Activated effector memory CD4-positive, alpha-beta T cell treated with Interleukin-2 at 50 U/mL for 16 hours (primary cell): ENCODE measurements around the gene POLR3A.
A peak's percentile ranks its signal among the peaks of the same experiment; 100 is the strongest.

ENCODE experiments used
- DNase-seq: peaks from one replicate; pipeline ENCODE4 v3.0.0-alpha.2; 2020

POLR3A gene

DNA sequence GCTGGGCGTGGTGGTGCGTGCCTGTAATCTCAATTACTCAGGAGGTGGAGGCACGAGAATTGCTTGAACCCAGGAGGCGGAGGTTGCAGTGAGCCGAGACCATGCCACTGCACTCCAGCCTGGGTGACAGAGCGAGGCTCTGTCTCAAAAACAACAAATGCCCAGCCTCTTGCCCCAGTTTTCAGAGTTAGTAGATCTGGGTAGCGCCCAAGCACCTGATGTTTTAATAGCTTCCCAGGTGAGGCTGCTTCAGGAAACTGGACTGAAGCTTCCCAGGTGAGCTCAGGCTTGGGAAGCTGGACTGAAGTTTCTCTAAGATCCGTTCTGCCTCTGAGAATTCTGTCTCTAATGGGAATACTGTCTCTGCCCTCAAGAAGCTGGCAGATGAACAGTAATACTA, 16.5 kb upstream of the POLR3A start:
- no peak for DNase-seq

DNA sequence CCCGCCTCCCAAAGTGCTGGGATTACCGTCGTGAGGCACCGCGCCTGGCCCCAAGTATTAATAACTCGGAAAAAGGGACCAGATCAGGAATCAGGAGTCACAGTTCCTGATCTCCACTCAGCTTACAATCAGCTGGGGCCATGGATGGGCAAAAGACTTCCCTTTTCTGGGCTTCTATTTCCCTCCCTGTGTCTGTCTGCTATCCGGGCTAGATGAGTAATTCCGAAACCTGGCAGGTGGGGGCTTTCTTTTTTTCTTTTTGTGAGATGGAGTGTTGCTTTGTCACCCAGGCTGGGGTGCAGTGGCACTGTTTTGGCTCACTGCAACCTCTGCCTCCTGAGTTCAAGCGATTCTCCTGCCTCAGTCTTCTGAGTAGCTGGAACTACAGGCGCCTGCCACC, 15.9 kb upstream of the POLR3A start:
- DNase-seq: no peak

DNA sequence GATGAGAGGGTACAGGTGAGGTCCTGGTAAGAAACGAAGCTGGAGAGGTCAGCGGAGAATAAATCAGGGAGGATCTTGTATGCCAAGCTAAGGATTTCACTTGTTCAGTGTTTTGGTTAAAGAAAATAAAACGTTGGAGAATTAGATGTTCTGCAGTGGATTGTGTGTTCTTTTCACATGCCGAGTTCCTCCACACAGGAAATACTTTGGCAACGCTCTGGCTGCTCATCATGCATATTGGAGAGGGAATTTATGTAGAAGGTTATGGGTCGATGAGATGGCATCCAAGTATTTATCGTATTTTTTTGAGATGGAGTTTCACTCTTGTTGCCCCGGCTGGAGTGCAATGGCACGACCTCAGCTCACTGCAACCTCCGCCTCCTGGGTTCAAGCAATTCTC, 15.4 kb upstream of the POLR3A start:
- DNase-seq: no peak

DNA sequence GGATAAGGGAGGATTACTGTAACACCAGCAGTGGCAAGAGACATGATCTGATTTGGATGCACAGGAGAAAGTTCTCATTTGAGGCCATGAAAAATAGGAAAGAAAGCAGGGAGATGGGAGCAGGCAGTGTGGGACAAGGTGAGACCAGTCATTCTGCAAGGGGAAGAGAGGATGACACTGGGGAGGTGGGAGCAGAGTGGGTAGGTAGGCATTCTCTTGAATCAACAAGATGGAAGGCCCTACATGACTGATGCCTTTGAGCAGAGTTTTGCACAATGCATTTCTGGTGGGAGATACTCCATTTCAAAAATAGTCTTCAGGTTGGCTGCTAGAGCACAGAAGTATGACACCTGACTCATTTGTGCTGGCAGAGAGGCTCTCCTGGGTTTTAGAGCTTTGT, 14.9 kb upstream of the POLR3A start:
- DNase-seq: no peak

DNA sequence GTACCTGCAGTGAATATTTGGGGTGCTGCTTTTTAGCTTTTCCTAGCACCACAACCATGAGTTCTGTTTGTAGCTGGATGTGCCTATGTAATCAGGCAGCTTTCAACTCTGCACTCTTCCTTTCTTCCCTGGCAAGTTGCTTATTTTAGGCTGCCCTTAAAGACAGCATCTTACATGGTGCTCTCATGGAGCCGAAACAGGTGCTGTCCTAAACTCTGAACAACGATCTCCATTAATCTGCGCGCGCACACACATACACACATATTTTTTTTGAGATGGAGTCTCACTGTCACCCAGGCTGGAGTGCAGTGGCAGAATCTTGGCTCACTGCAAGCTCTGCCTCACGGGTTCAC, 13.4 kb upstream of the POLR3A start:
- no peak for DNase-seq

DNA sequence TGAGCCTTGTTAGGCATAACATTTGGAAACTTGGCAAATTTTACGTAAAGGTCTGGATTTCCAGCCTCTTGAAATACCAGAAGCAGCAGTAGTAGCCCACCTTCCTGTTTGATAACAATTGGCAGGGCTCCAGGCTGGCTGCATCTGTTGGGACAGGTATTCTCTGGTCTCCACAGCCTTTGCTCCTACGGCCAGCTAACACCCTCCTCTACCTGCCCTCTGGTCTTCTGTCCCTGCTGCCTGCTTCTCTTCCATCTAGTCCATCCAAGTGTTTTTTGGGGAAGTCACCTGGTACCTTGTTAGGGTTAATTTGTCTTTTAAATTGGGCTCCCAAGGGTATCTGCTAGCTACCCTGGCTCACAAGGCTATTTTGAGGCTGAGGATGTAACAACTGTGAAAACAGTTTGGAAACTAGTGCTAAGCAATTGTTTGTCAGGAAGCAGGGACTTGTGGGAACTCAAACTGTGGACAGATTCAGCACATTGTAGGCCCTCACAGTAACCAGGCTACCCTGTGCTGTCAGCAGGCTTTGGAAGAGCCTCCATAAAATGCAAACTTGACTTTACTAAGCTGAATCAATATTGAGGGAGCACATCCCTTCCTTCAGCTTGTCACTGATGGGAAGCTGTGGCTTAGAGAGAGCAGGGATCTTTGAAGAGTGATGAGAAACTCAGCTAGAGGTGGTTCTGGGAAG, 12.9 kb upstream of the POLR3A start:
- DNase-seq: no peak

DNA sequence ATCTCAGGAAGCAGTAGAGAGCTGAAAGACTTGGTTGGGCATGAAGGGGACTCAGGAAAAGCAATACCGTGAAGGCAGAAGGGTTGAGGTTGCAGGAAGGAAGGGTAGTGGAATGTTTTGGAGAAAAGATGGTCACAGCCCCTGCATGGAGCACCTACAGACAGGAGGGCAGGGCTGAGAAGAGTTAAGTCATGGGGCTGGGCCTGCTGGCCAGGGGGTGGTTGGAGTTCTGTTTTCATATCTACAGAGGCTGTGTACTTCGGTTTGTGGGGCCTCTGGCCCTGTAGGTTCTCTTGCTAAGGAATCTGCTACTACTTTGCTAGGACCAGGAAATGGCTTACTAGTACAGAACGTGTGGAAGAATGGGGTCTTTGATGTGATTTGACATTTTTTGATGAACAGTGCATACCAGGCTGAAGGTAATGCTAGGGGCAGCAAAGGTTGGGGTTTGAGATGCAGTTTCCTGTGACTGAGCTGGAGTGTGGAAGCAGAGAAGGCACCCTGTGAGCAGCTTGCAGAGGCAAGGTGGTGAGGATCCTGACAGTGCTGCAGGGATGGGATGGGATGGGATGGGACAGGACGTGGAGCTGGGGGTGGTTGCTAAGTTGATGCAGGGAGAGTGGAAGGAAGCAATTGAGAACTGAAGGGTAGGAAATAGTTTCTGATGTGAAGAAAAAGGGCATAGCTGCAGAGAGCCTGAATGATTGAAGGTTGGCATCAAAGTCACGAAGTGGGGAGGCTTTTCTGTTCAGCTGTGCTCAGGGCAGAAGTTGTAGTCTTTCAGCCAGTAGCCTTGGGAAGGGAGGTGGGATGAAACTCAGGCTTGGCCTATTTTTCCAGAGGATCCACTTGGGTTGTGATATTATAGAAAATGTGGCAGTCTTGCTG, 12.1 kb upstream of the POLR3A start:
- DNase-seq: no peak

DNA sequence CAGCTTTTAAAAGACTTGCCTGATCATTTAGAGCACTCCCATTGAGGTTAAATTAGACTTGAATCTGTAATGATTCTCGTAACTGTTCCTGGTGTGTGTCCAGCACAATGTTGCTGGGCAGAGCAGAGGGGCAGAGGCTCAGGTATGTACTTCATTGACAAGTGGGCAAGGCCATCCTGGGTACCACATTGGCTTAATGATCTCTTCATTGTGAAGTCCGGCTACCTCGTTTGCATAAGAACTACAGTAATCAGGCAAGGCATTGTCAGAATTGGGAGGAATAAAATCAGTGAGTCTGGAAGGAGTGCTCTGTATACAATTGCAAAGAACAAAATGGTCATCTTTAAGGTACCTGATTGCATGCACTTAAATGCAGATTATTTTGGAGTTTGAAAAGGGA, 10.4 kb upstream of the POLR3A start:
- no peak for DNase-seq

DNA sequence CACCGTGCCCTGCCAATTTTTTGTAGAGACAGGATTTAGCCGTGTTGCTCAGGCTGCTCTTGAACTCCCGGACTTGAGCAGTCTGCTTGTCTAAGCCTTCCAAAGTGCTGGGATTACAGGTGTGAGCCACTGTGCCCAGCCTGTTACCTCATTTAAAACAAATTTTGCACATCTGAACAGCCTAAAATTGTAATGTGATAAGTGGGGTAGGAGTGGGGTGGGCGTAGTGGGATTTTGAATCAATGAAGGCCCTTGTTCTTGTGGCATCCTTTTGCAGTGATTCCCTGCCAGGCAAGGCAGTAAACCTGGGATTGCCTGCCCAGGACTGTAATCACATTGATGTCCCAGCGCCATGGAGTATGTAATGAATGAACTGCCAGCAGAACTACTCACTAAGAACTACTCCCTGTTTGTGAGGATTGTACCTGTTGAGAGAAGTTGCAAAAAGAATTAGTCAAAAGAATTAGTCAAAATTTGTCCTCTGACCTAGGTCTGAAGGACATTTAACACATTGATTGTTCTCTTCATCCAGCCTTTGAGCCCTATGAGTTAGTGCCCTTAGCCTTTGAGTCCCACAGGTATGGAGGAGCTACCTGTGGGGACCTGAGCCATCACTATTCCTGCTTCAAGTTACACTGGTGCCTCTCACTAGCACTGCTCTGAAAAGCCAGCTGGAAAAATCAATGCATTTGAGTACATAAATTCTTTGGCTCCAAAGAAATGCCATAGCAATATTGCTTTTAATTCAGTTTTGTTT, 9.7 kb upstream of the POLR3A start:
- no peak for DNase-seq

DNA sequence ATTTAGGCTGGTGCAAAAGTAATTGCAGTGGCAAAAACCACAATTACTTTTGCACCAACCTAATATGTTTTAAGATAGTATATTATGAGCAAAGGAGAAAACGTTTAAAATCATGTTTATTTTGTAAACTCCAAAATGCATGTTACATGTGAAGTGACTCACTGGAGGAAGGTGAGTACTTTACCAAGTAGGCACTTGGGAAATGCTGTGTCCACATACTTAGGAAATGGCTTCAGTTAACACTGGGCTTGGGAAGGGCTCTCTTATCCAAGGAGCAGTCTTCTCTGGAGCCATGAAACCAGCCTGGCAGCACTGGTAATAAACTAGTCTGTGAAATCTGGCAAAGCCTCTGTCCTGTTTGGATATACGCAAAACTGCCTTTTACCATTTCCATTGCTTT, 8.8 kb upstream of the POLR3A start:
- no peak for DNase-seq

DNA sequence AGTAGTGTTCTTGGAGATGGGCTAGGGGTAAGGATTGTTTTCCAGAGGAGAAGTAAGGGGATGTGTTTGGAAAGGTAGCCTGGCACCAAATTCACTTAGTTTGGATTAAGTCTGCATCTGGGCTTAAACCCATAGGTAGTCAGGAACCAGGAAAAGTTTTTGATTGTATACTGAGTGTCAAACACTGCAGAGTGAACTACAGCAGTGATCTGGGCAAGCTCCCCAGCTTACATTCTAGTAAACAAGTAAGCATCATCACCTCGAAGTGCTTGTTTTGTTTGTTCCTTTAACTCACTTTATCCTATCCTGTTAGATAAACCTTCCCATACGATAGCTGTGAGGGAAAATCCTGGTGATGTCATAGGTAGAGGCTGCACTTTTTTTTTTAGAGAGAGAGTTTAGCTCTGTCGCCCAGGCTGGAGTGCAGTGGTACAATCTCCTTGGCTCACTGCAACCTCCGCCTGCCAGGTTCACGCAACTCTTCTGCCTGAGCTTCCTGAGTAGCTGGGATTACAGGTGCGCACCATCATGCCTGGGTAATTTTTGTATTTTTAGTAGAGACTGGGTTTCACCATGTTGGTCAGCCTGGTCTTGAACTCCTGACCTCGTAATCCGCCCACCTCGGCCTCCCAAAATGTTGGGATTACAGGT, 6.7 kb upstream of the POLR3A start:
- DNase-seq: no peak

DNA sequence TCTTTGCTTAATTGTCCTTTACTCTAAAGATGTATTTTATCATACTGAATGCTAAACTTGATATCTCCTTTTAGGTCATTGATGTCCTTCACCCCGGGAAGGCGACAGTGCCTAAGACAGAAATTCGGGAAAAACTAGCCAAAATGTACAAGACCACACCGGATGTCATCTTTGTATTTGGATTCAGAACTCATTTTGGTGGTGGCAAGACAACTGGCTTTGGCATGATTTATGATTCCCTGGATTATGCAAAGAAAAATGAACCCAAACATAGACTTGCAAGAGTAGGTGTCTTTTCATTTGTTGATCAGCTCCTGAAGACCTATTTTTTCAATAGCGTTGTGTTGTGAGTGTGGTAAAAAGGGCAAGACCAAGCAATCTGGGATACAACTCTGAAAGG, 6.1 kb upstream of the POLR3A start:
- no peak for DNase-seq

DNA sequence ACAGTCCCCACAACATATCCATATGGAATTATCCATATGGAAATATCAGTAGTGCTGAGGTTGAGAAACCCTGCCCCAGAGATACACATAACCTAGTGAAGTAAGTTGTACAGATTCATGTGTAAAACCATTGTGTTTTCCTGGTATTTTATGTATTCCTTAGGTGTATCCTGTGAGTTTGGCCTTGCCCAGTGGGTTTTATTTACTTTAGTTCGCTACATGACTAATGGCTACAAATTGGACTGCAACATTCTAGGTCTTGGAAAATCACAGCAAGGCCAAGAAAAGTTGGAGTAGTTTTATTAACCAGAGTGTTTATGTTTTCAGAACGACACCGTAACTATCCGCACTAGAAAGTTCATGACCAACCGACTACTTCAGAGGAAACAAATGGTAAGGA, 5.7 kb upstream of the POLR3A start:
- DNase-seq: no peak

DNA sequence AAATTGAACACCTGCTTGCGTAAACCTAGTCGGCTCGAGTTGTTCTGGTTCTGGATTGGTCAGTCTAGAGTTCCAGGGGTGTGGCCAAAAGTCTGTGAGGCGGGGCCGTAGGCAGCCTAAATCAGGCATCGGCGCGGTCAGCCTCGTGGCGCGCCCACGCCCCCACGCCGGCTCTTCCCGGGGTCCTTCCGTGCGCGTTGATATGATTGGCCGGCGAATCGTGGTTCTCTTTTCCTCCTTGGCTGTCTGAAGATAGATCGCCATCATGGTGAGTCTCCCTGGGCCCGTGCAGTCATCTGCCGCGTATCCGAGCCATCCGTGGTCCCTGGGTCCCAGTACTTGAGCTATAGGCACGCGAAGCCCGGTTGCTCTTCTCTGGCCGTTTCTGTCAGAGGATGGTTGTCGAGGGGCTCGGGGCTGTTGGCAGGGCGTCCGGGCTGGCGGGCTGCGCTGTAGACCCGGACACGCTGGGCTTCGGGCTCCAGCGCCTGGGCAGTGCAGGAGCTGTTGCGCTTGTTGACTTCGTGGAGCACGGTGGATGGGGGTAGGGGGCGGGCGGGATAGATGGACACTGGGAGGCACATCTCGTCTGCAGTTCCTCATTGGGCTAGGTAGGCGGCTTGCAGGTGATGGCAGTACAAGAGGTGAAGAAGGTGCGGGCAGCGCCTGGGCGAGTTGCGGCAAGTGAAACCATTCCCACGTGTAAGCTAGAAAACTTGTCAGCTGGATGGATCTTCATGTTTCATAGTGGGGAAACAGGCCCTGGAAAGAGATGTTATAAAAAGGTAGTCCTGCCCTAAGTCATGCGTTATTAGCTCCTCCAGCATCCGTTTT, 4.5 kb upstream of the POLR3A start, which contains the start of gene RPS24:
Gene RPS24, plus strand, starts transcription at position 227 of the 834 bp plus-strand sequence. Its CDS starts 39 bp downstream, at position 266.
- peak; percentile 95 for DNase-seq

DNA sequence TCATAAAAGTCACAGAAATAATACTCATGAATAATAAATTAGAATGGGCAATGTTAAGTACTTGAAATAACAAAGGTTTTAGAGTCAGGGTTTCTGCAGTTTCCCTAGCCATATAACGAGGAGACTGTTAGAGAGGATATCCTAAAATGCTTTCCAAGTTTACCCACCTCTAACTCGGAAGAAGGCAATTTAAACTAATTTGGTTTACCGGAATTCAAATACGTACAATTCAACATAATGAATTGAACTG, 4.0 kb upstream of the POLR3A start:
- no peak for DNase-seq

DNA sequence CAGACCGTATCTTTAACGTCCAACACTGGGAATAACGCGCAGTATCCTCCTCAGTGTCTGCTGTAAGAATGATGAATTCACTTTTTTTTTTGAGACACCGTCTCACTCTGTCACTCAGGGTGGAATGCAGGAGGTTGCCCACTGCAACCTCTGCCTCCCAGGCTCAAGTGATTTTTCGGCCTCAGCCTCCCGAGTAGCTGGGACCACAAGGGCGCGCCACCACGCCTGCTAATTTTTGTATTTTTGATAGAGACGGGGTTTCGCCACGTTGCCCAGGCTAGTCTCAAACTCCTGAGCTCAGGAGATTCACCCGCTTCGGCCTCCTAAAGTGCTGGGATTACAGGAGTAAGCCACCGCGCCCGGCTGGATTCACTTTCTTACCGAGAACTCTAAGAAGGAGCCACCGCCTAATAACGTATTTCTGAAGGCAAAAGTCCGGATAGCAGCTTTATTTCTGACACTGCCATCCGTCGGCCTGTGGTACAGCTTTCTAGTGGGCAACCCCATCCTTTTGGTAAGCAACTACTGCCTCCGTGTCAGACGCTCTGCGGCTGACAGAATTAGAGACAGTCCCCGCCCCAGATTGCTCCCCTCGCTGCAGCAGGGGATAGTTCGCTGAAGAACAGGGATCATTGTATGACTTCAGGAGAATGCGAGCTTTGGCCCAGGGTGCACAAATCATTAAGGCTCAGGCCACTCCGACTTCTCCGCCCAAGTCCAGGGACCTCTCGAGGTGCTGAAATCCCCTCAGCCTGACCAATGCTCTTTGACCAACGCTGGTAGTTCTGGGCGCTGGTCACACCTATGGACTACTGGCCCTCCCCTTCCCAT, 662 bp downstream of the POLR3A start:
- peak; percentile 8 for DNase-seq

DNA sequence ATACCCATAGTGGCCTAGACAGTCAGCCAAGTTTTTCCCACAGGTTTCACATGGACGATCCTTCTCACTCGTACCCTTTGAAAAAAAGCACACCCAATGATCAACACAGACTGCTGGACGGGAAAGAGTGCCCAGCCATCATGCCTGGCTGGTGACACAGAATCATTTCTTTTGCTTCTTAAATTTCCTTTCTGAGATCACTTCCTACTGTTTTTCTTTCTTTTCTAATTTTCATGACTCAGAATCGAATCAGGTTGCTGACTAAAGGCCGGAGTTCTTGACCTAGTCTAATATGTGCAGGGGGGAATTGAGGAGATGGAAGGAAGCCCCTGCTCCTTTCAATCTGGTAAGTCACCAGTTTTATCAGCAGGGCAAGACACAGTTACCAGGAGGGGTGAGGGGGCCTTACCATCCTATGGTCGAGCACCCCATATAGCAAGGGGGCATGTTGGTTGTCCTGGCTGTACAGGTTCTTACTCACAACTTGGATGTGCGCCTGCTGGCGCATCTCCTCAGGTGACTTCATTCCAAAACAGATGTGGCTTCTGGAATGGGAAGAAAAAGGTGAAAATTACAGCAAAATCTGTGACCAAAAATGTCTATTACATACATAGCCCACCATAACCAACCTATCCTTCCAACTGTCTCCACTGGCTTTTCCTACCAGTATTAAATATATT, 3.5 kb downstream of the POLR3A start:
- DNase-seq: no peak

DNA sequence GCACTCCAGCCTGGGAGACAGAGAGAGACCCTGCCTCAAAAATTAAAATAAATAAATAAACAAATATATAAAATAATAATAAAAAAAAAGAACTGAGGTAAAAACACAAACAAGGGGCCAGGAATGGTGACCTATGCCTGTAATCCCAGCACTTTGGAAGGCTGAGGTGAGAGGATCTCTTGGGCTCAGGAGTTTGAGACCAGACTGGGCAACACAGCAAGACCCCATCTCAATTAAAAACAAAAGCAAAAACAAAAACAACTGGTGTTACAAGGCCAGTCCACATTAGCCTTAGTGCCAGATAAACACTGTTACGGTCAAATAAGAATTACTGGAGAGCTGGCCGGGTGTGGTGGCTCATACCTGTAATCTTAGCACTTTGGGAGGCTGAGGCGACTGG, 5.6 kb downstream of the POLR3A start:
- DNase-seq: no peak

DNA sequence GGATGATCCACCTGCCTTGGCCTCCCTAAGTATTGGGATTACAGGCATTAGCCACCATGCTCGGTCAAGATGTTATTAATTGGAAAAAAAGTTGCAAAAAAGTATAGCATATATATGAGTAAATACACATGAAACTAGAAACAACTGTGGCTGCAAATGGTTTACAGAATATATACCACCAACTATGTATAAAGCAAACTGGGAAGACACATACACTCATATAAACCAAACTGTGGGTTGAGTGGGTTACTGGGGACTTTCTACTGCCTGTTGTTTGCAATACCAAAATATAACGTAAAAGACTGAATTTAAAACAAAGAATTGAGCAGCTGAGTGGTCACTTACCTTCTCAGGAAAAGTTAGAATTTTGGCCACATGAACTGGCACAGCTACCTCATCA, 8.1 kb downstream of the POLR3A start:
- no peak for DNase-seq

DNA sequence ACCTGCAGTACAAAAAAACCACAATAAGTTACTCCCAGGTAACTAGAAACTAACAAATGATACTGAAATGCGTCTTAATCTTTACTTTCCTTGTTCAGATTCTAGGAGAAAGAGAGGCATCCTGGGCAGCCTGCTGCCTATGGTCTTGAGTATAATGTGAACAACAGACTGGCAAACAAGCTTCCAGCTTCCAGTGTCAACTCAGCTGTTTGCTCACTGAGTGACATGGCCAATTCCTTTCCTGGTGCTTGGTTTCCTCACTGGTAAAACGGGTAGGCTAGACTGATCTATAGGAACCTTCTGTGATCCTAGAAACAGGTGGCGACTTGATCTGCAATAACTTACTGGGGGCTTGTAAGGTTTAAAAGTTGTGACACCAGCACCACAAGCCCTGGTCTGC, 10.1 kb downstream of the POLR3A start:
- DNase-seq: no peak

DNA sequence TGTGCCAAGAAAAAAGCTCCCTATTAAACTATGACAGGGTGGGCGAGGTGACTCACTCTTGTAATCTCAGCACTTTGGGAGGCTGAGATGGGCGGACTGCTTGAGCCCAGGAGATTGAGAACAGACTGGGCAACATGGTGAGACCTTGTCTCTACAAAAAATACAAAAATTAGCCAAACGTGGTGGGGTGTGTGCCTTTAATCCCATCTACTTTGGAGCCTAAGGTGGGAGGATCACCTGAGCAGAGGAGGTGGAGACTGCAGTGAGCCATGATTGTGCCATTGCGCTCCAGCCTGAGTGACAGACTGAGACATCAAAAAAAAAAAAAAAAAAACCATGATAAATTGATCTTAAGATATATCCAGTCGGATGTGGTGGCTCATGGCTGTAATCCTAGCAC, 11.5 kb downstream of the POLR3A start:
- DNase-seq: no peak
